ENCODE results near the gene EDDM3A. TPM values are rescaled to one million over a fixed set of nuclear protein-coding genes. Genes with fewer than 3 reads are reported as not detected.
"Not testable (repeated sequence)": the region's sequence is repeated elsewhere in the genome, so short reads cannot be mapped to it uniquely, and the experiment has no call there.

The EDDM3A gene
- total and polyA plus RNA-seq, 2 of the 4 experiments (the other 2 are of a cell fraction), result not detected

GRCh38 chr14:20700965-20701364, 44.7 kb upstream of the EDDM3A start:
- H2AK9ac ChIP-seq (replicated peaks; ENCODE audit: low read depth, low read length, poor library complexity); H3K79me1 ChIP-seq (ENCODE audit: low read depth in 1 of 2, low read length in 2 of 2); POLR2A ChIA-PET (ENCODE audit: unreplicated experiment); H3K4me1 ChIP-seq (ENCODE audit: control insufficient read depth, insufficient read depth, low read length); H3K9ac ChIP-seq (ENCODE audit: low read depth, low read length); H3K36me3 ChIP-seq (ENCODE audit: control insufficient read depth, insufficient read depth, low read length); H2BK15ac ChIP-seq (ENCODE audit: low read depth, low read length); H3K4me2 ChIP-seq (ENCODE audit: low read depth, low read length); H3K4ac ChIP-seq (ENCODE audit: low read depth, low read length); H4K5ac ChIP-seq (ENCODE audit: low read depth, low read length); H4K91ac ChIP-seq (ENCODE audit: insufficient read depth, low read depth, low read length); DNase-seq; H3K27ac ChIP-seq (ENCODE audit: insufficient read depth, low read length); H2AFZ ChIP-seq (replicated peaks; ENCODE audit: low read length, poor library complexity); ATAC-seq (ENCODE audit: low read depth); H4K8ac ChIP-seq (ENCODE audit: low read depth in 2 of 2, low read length in 2 of 2); H3K23ac ChIP-seq (ENCODE audit: low read depth, low read length); dilution Hi-C loops (cut with HindIII; ENCODE audit: low sequenced_read_pairs, unreplicated experiment); intact Hi-C loops (cut with micrococcal nuclease); H3K56ac ChIP-seq (ENCODE audit: extremely low read depth, insufficient read depth, low read length); H4K20me1 ChIP-seq (ENCODE audit: insufficient read depth, low read length); BruUV-seq (replicated peaks); H3K18ac ChIP-seq (ENCODE audit: low read depth, low read length); H2AK5ac ChIP-seq (ENCODE audit: low read depth, low read length); H2BK120ac ChIP-seq (ENCODE audit: low read depth, low read length); H3K9me1 ChIP-seq (ENCODE audit: insufficient read depth, low read length); in situ Hi-C loops (cut with MboI; ENCODE audit: low sequenced_read_pairs); H3K4me3 ChIP-seq (ENCODE audit: insufficient read depth, low read depth, low read length); H2BK20ac ChIP-seq (ENCODE audit: low read depth, low read length); H3K9me3 ChIP-seq (ENCODE audit: control insufficient read depth, insufficient read depth, low read length); H2BK5ac ChIP-seq (ENCODE audit: low read depth, low read length, poor library complexity, severe bottlenecking); CTCF ChIA-PET; H3K14ac ChIP-seq (replicated peaks; ENCODE audit: low read depth, low read length); H3K27me3 ChIP-seq (ENCODE audit: control insufficient read depth, insufficient read depth, low read length): not testable (repeated sequence)
- no CpG with 5 or more reads among the region's 7 CpGs for WGBS, 2 experiments (ENCODE audit: extremely low coverage in 2 of 2, insufficient read length in 1 of 2)

Data from IMR-90 (cell line).